HG03025 (cell line): ENCODE measurements around the gene TUBB4B.
A peak's percentile ranks its signal among the peaks of the same experiment; 100 is the strongest.

Experiments
- ATAC-seq: cut with Tn5 transposase; IDR thresholded peaks from one replicate; pipeline ENCODE4 v1.9.1; 2021; ENCODE audit warnings: mild to moderate bottlenecking, moderate library complexity; ENCODE audit not compliant: unreplicated experiment, low FRiP score

Gene TUBB4B

GRCh38 chr9:137267933-137268355 is 26.9 kb downstream of the TUBB4B start:
- no peak for ATAC-seq

DNA sequence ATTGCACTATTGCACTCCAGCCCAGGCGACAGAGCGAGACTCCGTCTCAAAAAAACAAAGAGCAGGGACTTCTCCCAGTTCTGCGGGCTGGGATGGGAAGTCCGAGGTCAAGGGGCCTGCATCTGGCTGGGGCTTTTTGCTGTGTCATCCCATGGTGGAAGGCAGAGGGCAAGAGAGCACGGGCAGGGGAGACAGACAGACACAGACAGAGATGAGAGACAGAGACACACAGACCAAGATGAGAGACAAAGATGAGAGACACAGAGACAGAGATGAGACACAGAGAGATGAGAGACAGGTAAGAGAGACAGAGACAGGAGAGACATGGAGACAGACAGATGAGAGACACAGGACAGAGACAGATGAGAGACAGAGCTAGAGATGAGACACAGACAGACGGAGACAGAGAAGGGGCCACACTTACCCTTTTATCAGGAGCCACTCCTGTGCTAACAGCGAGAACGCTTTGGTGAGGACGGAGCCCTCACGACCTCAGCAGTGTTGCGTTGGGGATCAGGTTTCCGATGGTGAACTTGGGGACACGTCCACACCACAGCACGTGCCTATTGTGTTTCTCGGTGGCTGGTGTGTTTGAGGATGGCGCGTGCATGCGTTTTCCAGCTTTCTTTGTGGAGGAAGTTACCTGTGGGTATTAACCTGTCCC is 27.6 kb downstream of the TUBB4B start:
- no peak for ATAC-seq

- no peak for ATAC-seq
These were observed 28.2 kb downstream of the TUBB4B start for GRCh38 chr9:137269231-137269772.

DNA sequence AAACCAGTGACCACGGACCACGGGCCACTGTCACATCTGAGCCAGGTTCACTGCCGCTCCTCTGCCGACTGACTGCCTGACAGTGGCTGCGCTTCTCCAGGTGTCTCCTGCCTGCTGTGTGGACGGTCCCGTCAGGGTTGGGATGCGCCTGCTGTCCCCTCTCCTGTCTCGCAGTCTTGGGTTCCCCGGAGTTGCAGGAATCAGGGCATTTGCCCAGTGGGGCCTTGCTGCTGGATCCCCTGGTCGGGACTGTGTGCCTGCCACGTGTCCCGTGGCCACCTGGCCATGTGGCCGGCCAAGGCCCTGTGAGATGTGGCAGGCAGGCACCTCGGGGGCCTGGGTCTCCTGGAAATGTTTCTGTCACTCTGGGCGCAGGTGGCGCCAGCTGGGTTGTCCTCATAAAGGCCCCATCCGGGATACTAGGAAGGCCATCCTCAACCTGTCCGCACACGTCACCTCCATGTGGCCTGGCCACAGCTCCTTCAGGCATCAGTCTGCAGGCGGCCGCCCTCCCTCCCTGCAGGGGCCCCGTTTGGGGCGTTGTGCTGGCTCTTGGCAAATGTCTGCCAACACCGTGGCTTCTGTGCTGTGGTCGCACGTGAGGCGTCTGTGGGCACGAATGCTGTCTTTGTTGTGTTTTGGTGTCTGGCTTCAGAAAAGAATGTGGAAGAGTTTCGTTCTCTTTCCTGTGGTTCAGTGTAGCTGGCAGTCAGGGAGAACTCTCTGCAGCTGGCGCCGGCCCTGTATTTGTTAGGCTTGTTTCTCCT is 30.0 kb downstream of the TUBB4B start:
- ATAC-seq = no peak

DNA sequence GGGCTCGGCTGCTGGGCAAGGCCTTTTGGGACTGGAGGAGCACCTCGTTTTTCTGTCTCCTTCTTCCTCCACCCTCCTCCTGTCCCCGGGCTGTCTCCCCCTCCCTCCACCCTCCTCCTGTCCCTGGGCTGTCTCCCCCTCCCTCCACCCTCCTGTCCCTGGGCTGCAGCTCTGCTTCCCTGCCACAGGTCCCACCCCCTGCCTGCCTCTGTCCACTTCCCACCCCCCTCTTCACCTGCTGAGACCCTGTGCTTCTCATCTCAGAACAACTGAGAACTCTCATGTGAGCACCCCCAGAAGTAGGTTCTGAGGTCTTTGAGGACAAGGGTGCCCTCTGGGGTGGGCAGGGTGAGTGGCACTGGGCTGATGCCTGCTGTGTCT is 30.6 kb downstream of the TUBB4B start:
- no peak for ATAC-seq

- no peak for ATAC-seq
These were observed 31.4 kb downstream of the TUBB4B start for GRCh38 chr9:137272241-137273094.

DNA sequence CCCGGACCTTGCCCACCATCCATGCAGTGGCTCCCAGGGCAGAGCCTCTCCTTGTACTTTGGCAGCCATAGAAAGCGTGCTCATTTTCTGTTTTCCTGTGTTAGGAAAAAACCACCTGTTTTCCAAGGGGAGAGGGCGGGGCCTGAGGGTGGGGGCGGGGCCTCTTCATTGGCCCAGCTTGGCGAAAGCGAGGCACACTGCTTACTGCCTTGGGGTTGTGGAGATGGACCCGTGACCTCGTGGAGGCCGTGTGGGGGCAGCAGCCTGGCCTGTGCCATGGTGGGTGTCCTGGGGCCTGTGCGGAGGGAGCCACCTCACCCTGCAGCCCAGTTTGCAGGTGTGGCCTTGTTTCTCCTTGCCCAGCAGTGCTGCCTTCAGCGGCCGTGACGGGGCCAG is 32.0 kb downstream of the TUBB4B start:
- no peak for ATAC-seq

DNA sequence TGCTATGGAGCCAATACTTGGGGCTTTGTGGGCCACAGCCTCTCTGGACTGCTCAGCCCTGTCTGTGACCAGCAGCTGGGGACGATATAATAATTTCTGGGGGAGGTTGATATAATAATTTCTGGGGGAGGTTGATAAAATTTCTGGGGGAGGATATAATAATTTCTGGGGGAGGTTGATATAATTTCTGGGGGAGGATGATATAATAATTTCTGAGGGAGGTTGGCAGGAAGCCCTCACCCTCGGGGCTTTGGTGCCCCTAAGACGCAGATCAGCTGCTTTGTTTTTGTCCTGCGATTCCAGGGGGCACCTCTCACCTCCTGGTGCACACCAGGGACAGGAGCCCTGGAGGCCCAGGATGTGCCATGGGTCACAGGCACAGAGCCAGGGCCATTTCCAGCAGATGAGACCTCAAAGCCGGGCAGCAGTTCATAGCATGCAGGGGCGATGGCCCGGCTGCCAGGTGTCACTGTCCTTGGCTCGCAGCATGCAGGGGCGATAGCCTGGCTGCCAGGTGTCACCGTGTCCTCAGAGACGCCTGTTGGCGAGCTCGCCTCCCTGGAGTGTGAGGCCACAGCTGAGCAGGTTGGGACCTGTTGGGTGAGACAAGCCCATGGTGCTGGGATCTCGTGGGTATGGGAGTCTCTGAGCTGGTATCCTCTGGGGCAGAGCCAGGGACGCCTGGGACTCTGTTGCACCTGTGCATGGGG is 32.7 kb downstream of the TUBB4B start:
- no peak for ATAC-seq

- ATAC-seq = no peak
These were observed 34.1 kb downstream of the TUBB4B start for GRCh38 chr9:137275203-137275587.

DNA sequence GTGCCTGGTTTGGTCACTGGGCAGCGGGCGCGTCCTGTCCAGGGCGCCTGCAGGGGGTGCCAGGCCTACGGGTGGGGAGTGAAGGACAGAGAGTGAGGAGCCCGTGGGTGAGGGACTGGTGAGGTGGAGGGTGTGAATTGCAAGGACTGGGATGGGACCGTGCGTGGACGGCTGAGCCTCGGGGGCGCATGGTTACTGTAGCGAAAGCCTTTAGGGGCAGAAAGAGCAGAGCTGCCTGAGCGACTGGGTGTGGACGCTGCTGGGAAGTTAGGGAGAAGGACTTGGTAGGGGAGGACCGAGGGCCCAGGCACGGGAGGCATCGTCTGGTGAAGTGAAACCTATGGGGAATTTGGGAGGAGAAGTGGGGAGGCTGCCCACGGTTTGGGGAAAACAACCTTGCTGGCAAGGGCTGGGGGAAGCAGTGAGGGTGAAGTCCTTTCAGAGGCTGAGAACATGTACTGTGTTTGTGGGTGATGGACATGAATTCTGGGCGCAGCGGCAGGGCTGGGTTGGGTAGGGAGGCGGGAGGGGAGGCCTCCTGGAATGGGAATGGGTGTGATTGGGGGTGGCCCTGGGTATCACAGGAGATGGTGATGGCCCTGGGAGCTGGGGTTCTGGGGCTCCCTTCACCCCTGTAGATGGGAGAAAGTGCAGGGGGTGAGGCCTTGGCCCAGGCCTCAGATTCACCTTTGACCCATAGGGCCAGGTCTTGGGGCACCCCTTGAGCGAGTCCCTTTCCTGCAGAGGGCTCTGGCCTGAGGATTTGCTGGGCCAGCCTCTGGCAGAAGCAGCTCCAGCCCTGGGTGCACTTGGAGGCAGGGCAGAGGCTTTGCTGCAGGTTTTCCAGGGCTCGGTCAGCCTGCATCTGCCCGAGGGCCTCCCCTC is 34.7 kb downstream of the TUBB4B start:
- no peak for ATAC-seq

DNA sequence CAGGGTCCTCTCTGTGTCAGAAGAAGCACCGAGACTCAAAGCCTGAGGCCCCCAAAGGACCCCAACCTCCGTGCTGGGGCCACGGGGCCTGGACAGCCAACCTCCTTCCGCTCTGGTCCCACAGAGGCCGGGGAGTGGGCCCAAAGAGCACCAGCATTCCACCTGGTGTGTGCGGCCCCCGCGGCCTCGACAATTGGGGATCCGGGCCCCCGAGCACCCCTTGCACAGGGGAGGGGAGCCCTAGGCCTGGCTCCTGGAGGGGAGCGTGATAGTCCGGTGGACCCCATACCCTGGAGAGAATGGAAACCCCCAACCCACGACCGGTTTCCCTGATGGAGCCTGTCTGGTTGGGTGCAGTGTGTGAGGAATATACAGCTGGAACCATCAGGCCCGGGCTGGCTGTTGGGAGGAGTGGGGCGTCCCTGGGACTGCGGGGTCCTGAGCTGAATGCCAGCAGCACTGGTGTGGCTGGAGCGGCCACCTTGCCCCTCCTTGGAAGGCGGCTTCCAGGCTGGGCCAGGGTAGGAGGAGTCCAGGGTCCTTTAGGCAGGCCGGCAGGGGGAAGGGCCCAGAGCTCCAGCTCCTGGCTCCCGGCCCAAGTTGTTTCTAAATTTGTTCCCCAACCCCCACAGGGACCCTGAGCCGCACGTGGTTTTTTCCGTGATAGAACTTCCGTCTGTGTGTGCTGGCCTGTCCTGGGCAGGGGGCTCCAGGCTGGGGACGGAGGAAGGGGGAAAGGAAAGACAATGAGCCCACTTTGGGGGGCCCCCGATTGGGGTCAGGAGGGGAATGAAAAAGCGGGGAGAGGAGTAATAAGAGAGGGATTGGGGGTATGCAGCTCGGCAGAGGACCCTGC is 35.6 kb downstream of the TUBB4B start:
- ATAC-seq = no peak

DNA sequence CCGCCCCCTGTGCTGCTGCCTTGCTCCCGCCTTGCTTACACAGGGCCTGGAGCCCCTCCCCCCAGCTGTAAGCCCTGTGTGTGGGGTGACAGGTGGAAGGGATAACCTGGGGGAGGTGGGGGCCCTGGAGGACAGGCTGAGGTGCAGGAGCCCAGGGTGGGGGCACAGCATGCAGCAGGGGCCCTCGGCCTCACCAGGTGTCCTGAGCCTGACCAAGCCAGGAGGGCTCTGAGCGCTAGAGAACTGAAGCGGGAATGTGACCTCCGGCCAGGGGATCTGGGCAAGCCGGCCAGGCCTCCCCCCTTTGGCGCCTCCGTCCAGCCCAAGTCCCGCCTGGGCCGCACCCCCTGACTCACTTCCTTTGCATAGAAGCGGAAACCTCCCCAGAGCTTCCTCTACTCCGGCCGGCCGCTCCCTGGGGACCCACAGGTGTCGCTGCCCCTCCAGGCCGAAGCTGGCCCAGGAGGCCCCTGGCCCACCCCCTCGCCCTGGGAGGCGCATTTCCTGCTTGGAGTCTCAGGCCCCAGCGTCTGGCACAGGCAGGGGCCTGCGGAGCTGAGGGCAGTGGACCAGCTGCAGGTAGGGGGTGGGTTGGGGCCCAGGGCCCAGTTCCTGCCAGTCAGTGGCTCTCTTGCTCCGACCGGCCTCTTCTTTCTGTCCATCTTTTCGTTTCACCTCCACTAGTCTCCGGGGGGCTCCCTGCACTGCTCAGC is 36.4 kb downstream of the TUBB4B start, which contains the start of gene TOR4A:
TOR4A (plus strand) TSS at position 398 of the 713 bp plus-strand sequence. CDS start 964 bp downstream, outside the sequence.
- ATAC-seq = peak; percentile 50

GRCh38 chr9:137278061-137278701 is 37.1 kb downstream of the TUBB4B start:
- peak; percentile 5 for ATAC-seq

DNA sequence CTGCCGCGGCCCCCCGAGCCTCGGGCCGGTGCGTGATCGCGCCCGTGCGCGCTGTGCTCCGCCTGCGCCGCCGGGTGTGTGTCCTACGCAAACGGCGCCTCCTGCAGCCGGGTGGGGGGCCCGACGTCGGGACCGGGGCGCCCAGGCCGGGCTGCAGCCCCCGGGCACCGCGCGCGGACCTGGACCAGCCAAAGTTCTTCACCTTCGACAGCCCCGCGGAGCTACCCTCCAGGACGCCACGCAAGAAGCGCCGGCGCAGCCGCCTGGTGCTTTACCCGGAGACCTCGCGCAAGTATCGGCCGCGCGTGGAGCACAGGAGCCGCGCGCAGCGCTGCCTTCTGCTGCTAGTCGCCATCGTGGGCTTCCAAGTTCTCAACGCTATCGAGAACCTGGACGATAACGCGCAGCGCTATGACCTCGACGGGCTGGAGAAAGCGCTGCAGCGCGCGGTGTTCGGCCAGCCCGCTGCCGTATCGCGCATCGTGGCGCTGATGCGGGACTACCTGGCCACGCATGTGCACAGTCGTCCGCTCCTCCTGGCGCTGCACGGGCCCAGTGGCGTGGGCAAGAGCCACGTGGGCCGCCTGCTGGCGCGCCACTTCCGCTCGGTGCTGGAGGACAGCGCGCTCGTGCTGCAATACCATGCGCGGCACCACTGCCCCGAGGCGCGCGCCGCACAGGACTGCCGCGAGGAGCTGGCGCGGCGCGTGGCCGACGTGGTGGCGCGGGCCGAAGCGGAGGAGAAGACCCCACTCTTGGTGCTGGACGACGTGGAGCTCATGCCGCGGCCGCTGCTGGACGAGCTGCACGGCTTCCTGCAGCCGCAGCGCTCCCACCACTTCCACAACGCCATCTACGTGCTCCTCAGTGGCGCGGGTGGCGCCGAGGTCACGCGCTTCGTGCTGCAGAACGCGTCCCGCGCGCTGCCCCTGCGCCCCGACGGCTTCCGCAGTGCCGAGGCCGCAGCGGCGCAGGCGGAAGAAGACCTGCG is 37.9 kb downstream of the TUBB4B start:
- ATAC-seq = no peak

- no peak for ATAC-seq
These were observed 38.8 kb downstream of the TUBB4B start for GRCh38 chr9:137279741-137280473.
